H1 (cell line): ENCODE results near the gene RAD51B.
A peak's percentile ranks its signal among the peaks of the same experiment; 100 is the strongest.

Experiments used
- CTCF ChIP-seq, 3 experiments: IDR thresholded peaks; 1 replicate in 2 of 3; 2 replicates in 1 of 3; pipeline versions ENCODE4 v1.5.1 to v1.6.1; 2011; ENCODE audit warnings: low read length in 3 of 3, mild to moderate bottlenecking in 3 of 3, inconsistent platforms in 2 of 3, low read depth in 1 of 3, moderate library complexity in 1 of 3; ENCODE audit not compliant: insufficient read depth in 1 of 3; ENCODE audit errors: control extremely low read depth in 1 of 3
- EZH2 ChIP-seq: fragments of 200-600 bp; sonication (generic); IDR thresholded peaks from 2 replicates; pipeline ENCODE4 v1.7.1; 2012; ENCODE audit warnings: low read depth, mild to moderate bottlenecking, moderate library complexity, low read length, inconsistent platforms; ENCODE audit not compliant: severe bottlenecking
- KDM1A ChIP-seq: fragments of 200-600, 300-600 bp; sonication (generic); IDR thresholded peaks from 2 replicates; pipeline ENCODE4 v1.7.1; 2016; ENCODE audit warnings: mild to moderate bottlenecking, low read length, borderline replicate concordance
- KDM4A ChIP-seq: IDR thresholded peaks from one replicate; pipeline ENCODE4 v1.7.1; 2012; ENCODE audit warnings: low read depth, mild to moderate bottlenecking, moderate library complexity, low read length, inconsistent platforms; ENCODE audit not compliant: severe bottlenecking
- POLR2A ChIP-seq, 2 experiments: IDR thresholded peaks; 1 replicate in 1 of 2; 2 replicates in 1 of 2; pipeline ENCODE4 v1.6.1; 2011; ENCODE audit warnings: low read depth in 2 of 2, low read length in 2 of 2, mild to moderate bottlenecking in 2 of 2; ENCODE audit errors: control extremely low read depth in 1 of 2
- POLR2AphosphoS5 ChIP-seq: IDR thresholded peaks from 2 replicates; pipeline ENCODE4 v1.6.1; 2011; ENCODE audit warnings: low read depth, low read length
- POU5F1 ChIP-seq: IDR thresholded peaks from 2 replicates; pipeline ENCODE4 v1.6.1; 2011; ENCODE audit warnings: low read depth, mild to moderate bottlenecking, low read length, moderate library complexity
- SIN3A ChIP-seq, 2 experiments: IDR thresholded peaks in 1 of 2; conservative IDR thresholded peaks in 1 of 2; 2 replicates each; pipeline ENCODE4 v1.6.1; 2011 to 2012; ENCODE audit warnings: low read length in 2 of 2, improper control_type of control experiment in 1 of 2, low read depth in 1 of 2, mild to moderate bottlenecking in 1 of 2
- SIX5 ChIP-seq: IDR thresholded peaks from 2 replicates; pipeline ENCODE4 v1.6.1; 2011; ENCODE audit warnings: mild to moderate bottlenecking, low read depth, low read length
- TAF1 ChIP-seq: IDR thresholded peaks from 2 replicates; pipeline ENCODE4 v1.6.1; 2011; ENCODE audit warnings: mild to moderate bottlenecking, low read depth, low read length
- TCF12 ChIP-seq: IDR thresholded peaks from 2 replicates; pipeline ENCODE4 v1.6.1; 2011; ENCODE audit warnings: low read depth, mild to moderate bottlenecking, low read length
- USF2 ChIP-seq: IDR thresholded peaks from 2 replicates; pipeline ENCODE4 v1.6.1; 2011; ENCODE audit warnings: low read length, improper control_type of control experiment

- TF ChIP-seq KDM4A: no peak
- peak; percentile 90; the same call in 1 of the 2 replicates for TF ChIP-seq KDM1A
- no peak for TF ChIP-seq CTCF (IDR thresholded peaks at IDR 0.05; ENCODE audit: control extremely low read depth in 1 of 3, insufficient read depth in 1 of 3, low read depth in 1 of 3, low read length in 3 of 3)
- TF ChIP-seq POLR2AphosphoS5: no peak
- no peak for TF ChIP-seq POLR2A (IDR thresholded peaks at IDR 0.05; ENCODE audit: control extremely low read depth in 1 of 2, low read depth in 2 of 2, low read length in 2 of 2)
- no peak for TF ChIP-seq USF2
- no peak for TF ChIP-seq TCF12
- TF ChIP-seq POU5F1: no peak
- no peak for TF ChIP-seq TAF1
- TF ChIP-seq EZH2: no peak
- no peak for TF ChIP-seq SIX5
- no peak for TF ChIP-seq SIN3A (conservative IDR thresholded peaks at IDR 0.05 in 1 of 2, IDR thresholded peaks at IDR 0.05 in 1 of 2; ENCODE audit: low read depth in 1 of 2, low read length in 2 of 2)
Measured at GRCh38 chr14:68424443-68425172, 605.0 kb downstream of the RAD51B start.
